A673 (cell line): ENCODE data around the gene IFI35.

Source experiments
- EZH2 ChIP-seq: fragments of 200-600 bp; sonication (generic); IDR thresholded peaks from 2 replicates; pipeline ENCODE4 v1.6.1; 2017; ENCODE audit warnings: borderline replicate concordance, low read depth, mild to moderate bottlenecking, mixed read lengths, antibody characterized with exemption, low read length; ENCODE audit not compliant: poor library complexity, severe bottlenecking
- TF ChIP-seq, protein P1 (sequence below): fragments of 300-800, 200-600 bp; sonication (generic); conservative IDR thresholded peaks from 2 replicates; pipeline ENCODE4 v1.5.1; 2017; ENCODE audit warnings: low read depth, mild to moderate bottlenecking, antibody characterized with exemption, low read length, moderate library complexity, mixed read lengths

GRCh38 chr17:43019418-43019817 lies 12.8 kb downstream of the IFI35 start:
- TF ChIP-seq, protein P1, sequence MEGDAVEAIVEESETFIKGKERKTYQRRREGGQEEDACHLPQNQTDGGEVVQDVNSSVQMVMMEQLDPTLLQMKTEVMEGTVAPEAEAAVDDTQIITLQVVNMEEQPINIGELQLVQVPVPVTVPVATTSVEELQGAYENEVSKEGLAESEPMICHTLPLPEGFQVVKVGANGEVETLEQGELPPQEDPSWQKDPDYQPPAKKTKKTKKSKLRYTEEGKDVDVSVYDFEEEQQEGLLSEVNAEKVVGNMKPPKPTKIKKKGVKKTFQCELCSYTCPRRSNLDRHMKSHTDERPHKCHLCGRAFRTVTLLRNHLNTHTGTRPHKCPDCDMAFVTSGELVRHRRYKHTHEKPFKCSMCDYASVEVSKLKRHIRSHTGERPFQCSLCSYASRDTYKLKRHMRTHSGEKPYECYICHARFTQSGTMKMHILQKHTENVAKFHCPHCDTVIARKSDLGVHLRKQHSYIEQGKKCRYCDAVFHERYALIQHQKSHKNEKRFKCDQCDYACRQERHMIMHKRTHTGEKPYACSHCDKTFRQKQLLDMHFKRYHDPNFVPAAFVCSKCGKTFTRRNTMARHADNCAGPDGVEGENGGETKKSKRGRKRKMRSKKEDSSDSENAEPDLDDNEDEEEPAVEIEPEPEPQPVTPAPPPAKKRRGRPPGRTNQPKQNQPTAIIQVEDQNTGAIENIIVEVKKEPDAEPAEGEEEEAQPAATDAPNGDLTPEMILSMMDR: no peak
- TF ChIP-seq EZH2: no peak
